HG03378 (cell line): Measurements from ENCODE around the gene IPO13.

Experiments
- ATAC-seq: cut with Tn5 transposase; IDR thresholded peaks from one replicate; pipeline ENCODE4 v1.9.1; 2021; ENCODE audit warnings: mild to moderate bottlenecking, moderate library complexity; ENCODE audit not compliant: unreplicated experiment

IPO13 gene

GRCh38 chr1:43946236-43947060 lies at the start of gene IPO13:
IPO13 (plus strand) TSS chr1:43946950; CDS start chr1:43947601, 651 bp downstream.
- ATAC-seq, result peak; percentile 82

DNA sequence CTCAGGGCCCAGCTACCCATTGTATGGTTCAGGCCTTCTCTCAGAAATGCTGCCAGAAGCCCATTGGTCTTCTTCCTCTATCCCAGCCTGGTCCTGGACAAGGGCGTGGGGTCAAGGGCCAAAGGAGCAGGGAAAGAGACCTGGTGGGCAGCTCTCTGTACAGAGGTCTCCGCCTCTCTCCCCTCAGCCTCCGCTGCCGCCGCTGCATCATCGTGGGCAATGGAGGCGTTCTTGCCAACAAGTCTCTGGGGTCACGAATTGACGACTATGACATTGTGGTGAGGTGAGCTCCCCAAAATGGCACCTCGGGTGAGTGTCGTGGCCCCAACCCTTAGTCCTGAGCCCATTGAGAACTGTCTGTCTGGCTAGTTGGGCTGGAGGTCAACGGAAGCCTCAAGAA lies 47.8 kb upstream of the IPO13 start:
- no peak for ATAC-seq

- ATAC-seq, result no peak
Measured at GRCh38 chr1:43900386-43900785, 46.4 kb upstream of the IPO13 start.

DNA sequence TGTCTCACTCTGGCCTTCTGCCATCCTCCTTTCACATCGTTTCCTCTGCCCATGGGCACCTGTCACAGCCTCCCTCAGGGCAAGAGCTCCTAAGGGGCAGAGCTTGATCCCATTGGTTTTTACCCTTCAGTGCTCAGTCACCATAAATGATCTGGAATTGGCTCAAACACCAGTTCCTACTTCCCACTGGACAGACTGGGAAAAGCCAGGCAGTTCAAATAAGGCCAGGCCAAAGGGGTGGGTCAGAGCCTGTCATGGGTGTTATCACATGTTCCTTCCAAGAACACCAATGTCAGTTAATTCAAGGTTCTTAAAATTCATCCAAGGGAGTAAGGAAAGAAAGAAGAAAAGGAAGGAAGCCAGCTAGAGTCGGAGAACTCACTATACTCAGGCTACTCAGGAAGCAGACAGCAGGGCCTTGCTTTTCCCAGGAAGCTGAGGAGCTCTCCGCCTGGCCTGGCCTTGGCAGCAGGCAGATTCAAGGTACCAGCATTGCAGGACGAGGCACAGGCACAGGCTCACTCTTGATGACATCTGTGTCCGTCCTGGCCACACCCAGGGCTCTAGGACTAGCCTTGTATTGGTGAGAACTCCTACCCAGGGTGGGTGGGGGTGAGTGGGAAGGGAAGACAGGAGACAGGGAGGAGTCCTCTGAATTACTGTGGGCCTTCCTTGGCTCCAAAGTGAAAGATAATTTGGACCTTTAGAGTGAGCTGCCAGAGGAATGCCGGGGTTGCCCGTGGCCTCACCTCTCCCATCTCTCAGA lies 45.4 kb upstream of the IPO13 start:
- ATAC-seq, result no peak

- ATAC-seq, result no peak
Measured at GRCh38 chr1:43902058-43902831, 44.5 kb upstream of the IPO13 start.

DNA sequence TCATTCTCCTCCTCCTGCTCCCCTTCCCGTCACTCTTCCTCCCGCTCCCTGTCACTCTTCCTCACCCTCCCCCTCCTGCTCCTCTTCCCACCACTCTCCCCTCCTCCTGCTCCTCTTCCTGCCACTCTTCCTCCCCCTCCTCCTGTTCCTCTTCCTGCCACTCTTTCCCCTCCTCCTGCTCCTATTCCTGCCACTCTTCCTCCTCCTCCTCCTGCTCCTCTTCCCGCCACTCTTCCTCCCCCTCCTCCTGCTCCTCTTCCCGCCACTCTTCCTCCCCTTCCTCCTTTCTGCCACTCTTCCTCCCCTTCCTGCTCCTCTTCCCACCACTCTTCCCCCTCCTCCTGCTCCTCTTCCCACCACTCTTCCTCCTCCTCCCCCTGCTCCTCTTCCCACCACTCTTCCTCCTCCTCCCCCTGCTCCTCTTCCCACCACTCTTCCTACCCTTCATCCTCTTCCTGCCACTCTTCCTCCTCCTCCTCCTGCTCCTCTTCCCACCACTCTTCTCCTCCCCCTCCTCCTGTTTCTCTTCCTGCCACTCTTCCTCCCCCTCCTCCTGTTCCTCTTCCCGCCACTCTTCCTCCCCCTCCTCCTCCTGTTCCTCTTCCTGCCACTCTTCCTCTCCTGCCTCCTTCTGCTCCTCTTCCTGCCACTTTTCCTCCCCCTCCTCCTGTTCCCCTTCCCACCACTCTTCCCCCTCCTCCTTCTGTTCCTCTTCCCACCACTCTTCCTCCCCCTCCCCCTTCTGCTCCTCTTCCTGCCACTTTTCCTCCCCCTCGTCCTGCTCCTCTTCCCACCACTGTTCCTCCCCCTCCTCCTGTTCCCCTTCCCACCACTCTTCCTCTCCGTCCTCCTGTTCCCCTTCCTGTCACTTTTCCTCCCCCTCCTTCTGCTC lies 41.8 kb upstream of the IPO13 start:
- ATAC-seq, result no peak

GRCh38 chr1:43908226-43908625 lies 38.5 kb upstream of the IPO13 start:
- ATAC-seq, result no peak

DNA sequence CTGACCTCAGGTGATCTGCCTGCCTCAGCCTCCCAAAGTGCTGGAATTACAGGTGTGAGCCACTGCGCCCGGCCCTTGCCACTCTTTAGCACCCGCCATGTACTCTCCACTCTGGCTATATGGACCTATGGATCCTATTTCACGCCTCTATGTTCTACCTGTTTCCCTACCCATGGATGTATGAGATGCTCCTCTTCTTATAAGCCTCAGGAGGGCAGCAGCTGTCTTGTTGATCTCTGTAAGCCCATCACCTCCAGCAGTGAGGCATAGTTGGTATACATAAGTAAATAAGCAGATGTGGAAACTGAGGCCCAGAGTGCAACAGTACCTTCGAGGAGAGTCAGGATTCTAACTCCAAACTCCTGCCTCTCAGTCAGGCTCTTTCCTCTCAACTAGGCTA lies 37.9 kb upstream of the IPO13 start:
- ATAC-seq, result no peak

DNA sequence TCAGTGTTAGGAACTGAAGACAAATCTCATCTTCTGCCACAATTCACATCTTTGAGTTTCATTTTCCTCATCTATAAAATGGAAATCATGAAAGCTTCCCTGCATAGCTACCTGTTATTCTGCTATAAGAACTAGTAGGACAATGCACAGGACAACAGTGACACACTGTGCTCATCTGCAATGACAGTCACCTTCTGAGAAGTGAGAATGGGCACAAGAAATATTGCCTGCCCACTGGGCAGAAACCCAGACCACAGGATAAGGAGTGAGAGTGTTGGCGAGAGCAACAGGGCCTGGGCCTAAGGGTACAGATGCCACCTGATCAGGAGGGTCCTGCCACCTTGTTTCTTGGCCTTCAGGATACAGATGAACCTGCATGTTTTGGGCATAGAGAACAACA lies 36.4 kb upstream of the IPO13 start:
- no peak for ATAC-seq

- ATAC-seq, result no peak
Measured at GRCh38 chr1:43912607-43913006, 34.1 kb upstream of the IPO13 start.

GRCh38 chr1:43913051-43913501 lies 33.7 kb upstream of the IPO13 start:
- ATAC-seq, result no peak

DNA sequence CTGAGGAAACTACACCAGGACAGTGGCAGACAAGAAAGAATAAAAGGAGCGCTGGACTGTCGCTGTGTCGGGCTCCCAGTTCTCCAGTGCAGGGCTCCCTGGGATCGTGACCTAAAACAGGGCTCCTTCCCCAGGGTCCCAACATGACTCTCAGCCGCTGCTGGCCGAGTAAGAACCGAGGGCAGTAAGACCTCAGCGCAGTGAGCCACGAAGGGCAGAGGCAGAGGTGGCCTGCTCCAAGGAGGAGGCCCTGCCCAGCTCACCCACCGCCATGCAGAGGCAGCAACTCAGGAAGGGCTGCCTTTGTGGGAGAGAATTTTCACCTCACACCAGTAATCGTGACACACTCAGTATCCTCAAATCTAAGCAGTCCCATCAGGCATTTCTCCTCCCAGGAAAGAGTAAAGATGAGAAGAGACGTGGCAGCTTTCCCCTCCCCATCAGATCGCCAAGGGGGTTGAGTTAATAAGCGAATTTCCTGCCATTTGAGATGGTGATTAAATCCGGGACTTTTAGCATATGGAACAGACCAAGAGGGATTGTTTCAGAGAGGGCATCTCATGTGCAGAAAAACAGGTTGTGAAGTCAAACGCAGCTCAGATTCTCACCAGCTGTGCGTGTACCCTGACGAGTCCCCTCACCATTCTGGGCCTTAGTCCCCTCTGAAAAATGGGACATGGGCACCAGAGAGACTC lies 32.9 kb upstream of the IPO13 start:
- no peak for ATAC-seq

GRCh38 chr1:43914576-43915525 lies 31.9 kb upstream of the IPO13 start:
- ATAC-seq, result no peak

DNA sequence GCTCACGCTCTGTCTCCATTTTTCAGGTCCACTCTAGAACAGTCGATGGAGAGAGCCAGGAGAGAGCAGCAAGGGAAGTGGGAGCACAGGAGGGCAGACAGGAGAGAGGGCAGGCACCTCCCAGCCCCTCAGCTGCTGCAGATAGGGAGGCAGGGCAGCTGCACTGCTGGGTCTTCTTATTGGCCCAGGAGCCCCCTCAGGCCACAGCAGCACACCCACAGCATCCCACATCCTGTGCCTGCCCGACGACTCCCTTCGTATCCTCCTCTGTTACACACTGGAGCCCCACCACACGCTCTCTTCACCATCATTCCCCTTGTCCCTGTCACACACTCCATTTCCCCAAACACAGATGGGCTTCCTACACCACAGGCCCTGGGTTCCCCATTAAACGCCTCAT lies 26.8 kb upstream of the IPO13 start:
- ATAC-seq, result no peak

GRCh38 chr1:43921022-43921421 lies 25.7 kb upstream of the IPO13 start:
- no peak for ATAC-seq

DNA sequence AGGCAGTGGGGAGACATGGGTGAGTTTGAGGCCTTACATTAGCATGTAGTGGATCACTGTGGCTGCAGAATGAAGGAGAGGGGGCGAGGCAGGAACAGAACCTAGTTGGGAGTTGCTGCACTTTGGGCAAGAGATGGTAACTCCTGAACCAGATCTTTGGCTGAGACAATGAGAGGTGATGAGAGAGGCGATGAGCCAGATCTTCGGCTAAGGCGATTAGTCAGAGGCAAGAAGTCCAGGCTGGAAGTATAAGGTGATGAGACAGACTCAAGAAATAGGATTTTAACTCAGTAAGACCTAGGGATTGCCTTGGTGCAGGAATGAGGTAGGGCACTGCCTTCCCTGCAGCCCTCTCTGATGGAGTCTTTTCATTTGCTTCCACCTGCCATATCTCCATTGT lies 22.2 kb upstream of the IPO13 start:
- ATAC-seq, result no peak

DNA sequence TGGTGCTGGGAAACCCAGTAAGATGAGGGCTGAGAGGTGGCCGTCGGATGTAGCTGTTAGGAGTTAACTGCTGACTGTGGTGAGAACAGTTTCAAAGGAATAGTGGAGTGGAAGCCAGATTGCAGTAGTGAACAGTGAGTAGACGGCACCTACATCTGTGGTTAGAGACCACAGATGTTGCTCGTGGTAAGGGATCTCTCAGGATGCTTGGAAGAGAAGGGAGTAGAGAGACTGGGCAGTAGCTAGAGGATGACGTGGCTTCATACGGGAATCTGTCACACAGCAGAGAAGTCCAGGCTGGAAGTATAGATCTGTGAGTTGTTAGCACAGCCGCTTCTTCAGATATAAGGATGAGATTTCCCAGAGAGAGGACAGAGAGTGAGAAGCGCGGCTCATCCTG lies 20.9 kb upstream of the IPO13 start:
- no peak for ATAC-seq

DNA sequence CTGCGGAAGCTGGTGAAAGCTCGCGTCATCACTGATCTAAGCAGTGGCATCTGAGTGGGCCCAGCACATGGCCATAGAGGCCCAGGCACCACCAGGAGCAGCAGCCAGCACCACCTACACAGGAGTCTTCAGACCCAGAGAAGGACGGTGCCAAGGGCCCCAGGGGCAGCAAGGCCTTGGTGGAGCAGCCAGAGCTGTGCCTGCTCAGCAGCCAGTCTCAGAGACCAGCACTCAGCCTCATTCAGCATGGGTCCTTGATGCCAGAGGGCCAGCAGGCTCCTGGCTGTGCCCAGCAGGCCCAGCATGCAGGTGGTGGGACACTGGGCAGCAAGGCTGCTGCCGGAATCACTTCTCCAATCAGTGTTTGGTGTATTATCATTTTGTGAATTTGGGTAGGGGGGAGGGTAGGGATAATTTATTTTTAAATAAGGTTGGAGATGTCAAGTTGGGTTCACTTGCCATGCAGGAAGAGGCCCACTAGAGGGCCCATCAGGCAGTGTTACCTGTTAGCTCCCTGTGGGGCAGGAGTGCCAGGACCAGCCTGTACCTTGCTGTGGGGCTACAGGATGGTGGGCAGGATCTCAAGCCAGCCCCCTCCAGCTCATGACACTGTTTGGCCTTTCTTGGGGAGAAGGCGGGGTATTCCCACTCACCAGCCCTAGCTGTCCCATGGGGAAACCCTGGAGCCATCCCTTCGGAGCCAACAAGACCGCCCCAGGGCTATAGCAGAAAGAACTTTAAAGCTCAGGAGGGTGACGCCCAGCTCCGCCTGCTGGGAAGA lies 16.4 kb upstream of the IPO13 start:
- ATAC-seq, result no peak
